GM19463 (cell line): ENCODE measurements around the gene GSE1.

Experiments
- ATAC-seq: cut with Tn5 transposase; IDR thresholded peaks from one replicate; pipeline ENCODE4 v1.9.1; 2021; ENCODE audit warnings: mild to moderate bottlenecking, moderate library complexity; ENCODE audit not compliant: unreplicated experiment

The GSE1 gene

GRCh38 chr16:85573696-85574641, 39.2 kb upstream of the GSE1 start:
- no peak for ATAC-seq

- ATAC-seq = no peak
These were observed 38.2 kb upstream of the GSE1 start for GRCh38 chr16:85574672-85575475.

- no peak for ATAC-seq
These were observed 37.2 kb upstream of the GSE1 start for GRCh38 chr16:85575920-85576319.

GRCh38 chr16:85576944-85577343, 36.2 kb upstream of the GSE1 start:
- no peak for ATAC-seq

- ATAC-seq = no peak
These were observed 35.1 kb upstream of the GSE1 start for GRCh38 chr16:85577899-85578598.

- ATAC-seq = no peak
These were observed 34.5 kb upstream of the GSE1 start for GRCh38 chr16:85578599-85578948.

- no peak for ATAC-seq
These were observed 33.9 kb upstream of the GSE1 start for GRCh38 chr16:85579191-85579590.

GRCh38 chr16:85579923-85580580, 33.1 kb upstream of the GSE1 start:
- no peak for ATAC-seq

GRCh38 chr16:85580684-85581083, 32.4 kb upstream of the GSE1 start:
- no peak for ATAC-seq

- no peak for ATAC-seq
These were observed 30.7 kb upstream of the GSE1 start for GRCh38 chr16:85582229-85582991.

- ATAC-seq = no peak
These were observed 29.5 kb upstream of the GSE1 start for GRCh38 chr16:85583491-85584181.

GRCh38 chr16:85584267-85584666, 28.9 kb upstream of the GSE1 start:
- ATAC-seq = no peak

- ATAC-seq = no peak
These were observed 28.3 kb upstream of the GSE1 start for GRCh38 chr16:85584819-85585282.

- ATAC-seq = no peak
These were observed 27.4 kb upstream of the GSE1 start for GRCh38 chr16:85585711-85586110.

- no peak for ATAC-seq
These were observed 26.6 kb upstream of the GSE1 start for GRCh38 chr16:85586380-85587104.

- no peak for ATAC-seq
These were observed 25.2 kb upstream of the GSE1 start for GRCh38 chr16:85587762-85588556.

GRCh38 chr16:85588562-85589503, 24.3 kb upstream of the GSE1 start:
- ATAC-seq = no peak
